DND-41 (cell line): Measurements from ENCODE around the gene PCGF3.

Source experiments
- ATAC-seq: fragments of 200-7000 bp; cut with Tn5 transposase; 3 replicates; pipeline ENCODE4 v1.9.1; 2021; ENCODE audit warnings: low read depth; ENCODE audit not compliant: insufficient read depth
- DNase-seq: peaks from one replicate; pipeline ENCODE4 v3.0.0-alpha.2; 2020
- H2AFZ ChIP-seq: 2 replicates; pipeline ENCODE4 v1.6.0; 2012; ENCODE audit warnings: low read depth, low read length
- H3K27ac ChIP-seq: 2 replicates; pipeline ENCODE4 v1.5.1; 2012; ENCODE audit warnings: low read length, inconsistent platforms
- H3K27me3 ChIP-seq: fragments of 200-600 bp; sonication (generic); 2 replicates; pipeline ENCODE4 v1.6.0; 2012; ENCODE audit warnings: low read length, mild to moderate bottlenecking, inconsistent platforms; ENCODE audit not compliant: insufficient read depth, poor library complexity
- H3K36me3 ChIP-seq: 2 replicates; pipeline ENCODE4 v1.5.1; 2012; ENCODE audit warnings: low read length, inconsistent platforms; ENCODE audit not compliant: insufficient read depth
- H3K4me1 ChIP-seq: 2 replicates; pipeline ENCODE4 v1.5.1; 2012; ENCODE audit warnings: mild to moderate bottlenecking, low read length; ENCODE audit not compliant: insufficient read depth
- H3K4me2 ChIP-seq: 2 replicates; pipeline ENCODE4 v1.6.0; 2012; ENCODE audit warnings: mild to moderate bottlenecking, moderate library complexity, low read length, inconsistent platforms; ENCODE audit not compliant: insufficient read depth
- H3K4me3 ChIP-seq, 2 experiments: fragments of 200-600 bp in 1 of 2; shearing (Covaris generic) in 1 of 2; 2 replicates each; pipeline ENCODE4 v1.5.1; 2012 to 2016; ENCODE audit warnings: inconsistent platforms in 2 of 2, low read length in 2 of 2, mild to moderate bottlenecking in 2 of 2, low read depth in 1 of 2, moderate library complexity in 1 of 2
- H3K79me2 ChIP-seq: 2 replicates; pipeline ENCODE4 v1.6.0; 2012; ENCODE audit warnings: low read length, inconsistent platforms; ENCODE audit not compliant: insufficient read depth
- H3K9ac ChIP-seq: 2 replicates; pipeline ENCODE4 v1.6.0; 2012; ENCODE audit warnings: low read depth, mild to moderate bottlenecking, inconsistent platforms, low read length, moderate library complexity
- H3K9me3 ChIP-seq: 2 replicates; pipeline ENCODE4 v1.5.1; 2012; ENCODE audit warnings: low read length, moderate library complexity, mild to moderate bottlenecking, inconsistent platforms; ENCODE audit not compliant: insufficient read depth, severe bottlenecking
- H4K20me1 ChIP-seq: 2 replicates; pipeline ENCODE4 v1.6.0; 2012; ENCODE audit warnings: low read length; ENCODE audit not compliant: insufficient read depth
- EZH2 ChIP-seq: IDR thresholded peaks from 3 replicates; pipeline ENCODE4 v1.6.1; 2012; ENCODE audit warnings: borderline replicate concordance, low read depth, mild to moderate bottlenecking, moderate library complexity, low read length, inconsistent platforms; ENCODE audit not compliant: severe bottlenecking
- TF ChIP-seq, protein P1 (sequence below): IDR thresholded peaks from 2 replicates; pipeline ENCODE4 v1.5.1; 2012; ENCODE audit warnings: borderline replicate concordance, low read length, moderate library complexity, mild to moderate bottlenecking; ENCODE audit not compliant: poor library complexity, severe bottlenecking; ENCODE audit errors: extremely low read depth

Gene PCGF3

DNA sequence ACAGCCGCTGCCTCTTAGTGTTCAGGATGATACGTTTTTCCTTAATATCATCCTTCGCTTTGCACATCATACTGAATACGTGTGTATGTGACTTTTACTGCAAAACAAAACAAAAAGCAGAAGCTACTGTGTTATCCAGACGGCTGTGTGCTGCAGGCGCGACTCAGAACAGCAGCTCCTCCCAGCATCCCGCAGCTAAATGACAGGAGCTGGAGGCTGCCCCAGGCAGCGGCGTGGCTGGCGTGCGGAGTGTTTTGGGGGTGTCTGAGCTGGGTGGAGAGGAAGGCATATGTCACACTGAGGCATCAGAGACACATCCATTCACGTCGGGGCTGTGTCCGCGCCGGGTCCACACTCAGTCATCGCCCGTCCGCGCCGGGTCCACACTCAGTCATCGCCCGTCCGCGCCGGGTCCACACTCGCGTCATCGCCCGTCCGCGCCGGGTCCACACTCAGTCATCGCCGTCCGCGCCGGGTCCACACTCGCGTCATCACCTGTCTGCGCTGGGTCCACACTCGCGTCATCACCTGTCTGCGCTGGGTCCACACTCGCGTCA, 16.6 kb downstream of the PCGF3 start:
- H3K9me3 ChIP-seq, result no peaks in the 10 kb centered on the region
- peaks cover 38% of the 10 kb centered on the region for H3K36me3 ChIP-seq
- no peak overlapping the region for H3K4me3 ChIP-seq
- peaks cover 93% of the 10 kb centered on the region for H3K79me2 ChIP-seq
- no peak overlapping the region for H3K27ac ChIP-seq
- TF ChIP-seq EZH2, result no peak
- TF ChIP-seq, protein P1, sequence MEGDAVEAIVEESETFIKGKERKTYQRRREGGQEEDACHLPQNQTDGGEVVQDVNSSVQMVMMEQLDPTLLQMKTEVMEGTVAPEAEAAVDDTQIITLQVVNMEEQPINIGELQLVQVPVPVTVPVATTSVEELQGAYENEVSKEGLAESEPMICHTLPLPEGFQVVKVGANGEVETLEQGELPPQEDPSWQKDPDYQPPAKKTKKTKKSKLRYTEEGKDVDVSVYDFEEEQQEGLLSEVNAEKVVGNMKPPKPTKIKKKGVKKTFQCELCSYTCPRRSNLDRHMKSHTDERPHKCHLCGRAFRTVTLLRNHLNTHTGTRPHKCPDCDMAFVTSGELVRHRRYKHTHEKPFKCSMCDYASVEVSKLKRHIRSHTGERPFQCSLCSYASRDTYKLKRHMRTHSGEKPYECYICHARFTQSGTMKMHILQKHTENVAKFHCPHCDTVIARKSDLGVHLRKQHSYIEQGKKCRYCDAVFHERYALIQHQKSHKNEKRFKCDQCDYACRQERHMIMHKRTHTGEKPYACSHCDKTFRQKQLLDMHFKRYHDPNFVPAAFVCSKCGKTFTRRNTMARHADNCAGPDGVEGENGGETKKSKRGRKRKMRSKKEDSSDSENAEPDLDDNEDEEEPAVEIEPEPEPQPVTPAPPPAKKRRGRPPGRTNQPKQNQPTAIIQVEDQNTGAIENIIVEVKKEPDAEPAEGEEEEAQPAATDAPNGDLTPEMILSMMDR, result no peak
- peaks cover 87% of the 10 kb centered on the region for H4K20me1 ChIP-seq
- H2AFZ ChIP-seq, result no peak overlapping the region
- DNase-seq (no peak), ATAC-seq (no peak)
- H3K4me1 ChIP-seq, result no peaks in the 10 kb centered on the region
- H3K27me3 ChIP-seq, result no peaks in the 10 kb centered on the region
- H3K9ac ChIP-seq, result no peak overlapping the region
- H3K4me2 ChIP-seq, result no peak overlapping the region

DNA sequence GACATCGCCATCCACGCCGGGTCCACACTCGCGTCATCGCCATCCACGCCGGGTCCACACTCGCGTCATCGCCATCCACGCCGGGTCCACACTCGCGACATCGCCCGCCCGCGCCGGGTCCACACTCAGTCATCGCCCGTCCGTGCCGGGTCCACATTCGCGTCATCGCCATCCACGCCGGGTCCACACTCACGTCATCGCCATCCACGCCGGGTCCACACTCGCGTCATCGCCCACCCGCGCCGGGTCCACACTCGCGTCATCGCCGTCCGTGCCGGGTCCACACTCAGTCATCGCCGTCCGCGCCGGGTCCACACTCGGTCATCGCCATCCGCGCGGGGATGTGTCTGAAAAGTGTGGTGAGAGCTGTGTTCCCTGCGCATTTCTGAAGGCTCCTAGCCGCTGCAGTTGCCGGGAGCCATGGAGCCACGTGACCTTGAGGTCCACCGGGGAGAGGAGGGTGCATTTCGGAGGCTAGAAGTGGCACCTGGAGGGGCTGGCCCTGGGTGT, 17.3 kb downstream of the PCGF3 start:
- Histone ChIP-seq H3K4me2 (no peak overlapping the region), H3K9ac (no peak overlapping the region), H3K79me2 (peaks cover 93% of the 10 kb centered on the region), H3K36me3 (peaks cover 42% of the 10 kb centered on the region), H3K27me3 (no peaks in the 10 kb centered on the region), H3K27ac (no peak overlapping the region), H3K4me3 (no peak overlapping the region), H2AFZ (no peak overlapping the region), H3K9me3 (no peaks in the 10 kb centered on the region), H3K4me1 (no peaks in the 10 kb centered on the region), H4K20me1 (peaks cover 87% of the 10 kb centered on the region)
- TF ChIP-seq, protein P1, result no peak
- TF ChIP-seq EZH2, result no peak
- DNase-seq (no peak), ATAC-seq (no peak)

DNA sequence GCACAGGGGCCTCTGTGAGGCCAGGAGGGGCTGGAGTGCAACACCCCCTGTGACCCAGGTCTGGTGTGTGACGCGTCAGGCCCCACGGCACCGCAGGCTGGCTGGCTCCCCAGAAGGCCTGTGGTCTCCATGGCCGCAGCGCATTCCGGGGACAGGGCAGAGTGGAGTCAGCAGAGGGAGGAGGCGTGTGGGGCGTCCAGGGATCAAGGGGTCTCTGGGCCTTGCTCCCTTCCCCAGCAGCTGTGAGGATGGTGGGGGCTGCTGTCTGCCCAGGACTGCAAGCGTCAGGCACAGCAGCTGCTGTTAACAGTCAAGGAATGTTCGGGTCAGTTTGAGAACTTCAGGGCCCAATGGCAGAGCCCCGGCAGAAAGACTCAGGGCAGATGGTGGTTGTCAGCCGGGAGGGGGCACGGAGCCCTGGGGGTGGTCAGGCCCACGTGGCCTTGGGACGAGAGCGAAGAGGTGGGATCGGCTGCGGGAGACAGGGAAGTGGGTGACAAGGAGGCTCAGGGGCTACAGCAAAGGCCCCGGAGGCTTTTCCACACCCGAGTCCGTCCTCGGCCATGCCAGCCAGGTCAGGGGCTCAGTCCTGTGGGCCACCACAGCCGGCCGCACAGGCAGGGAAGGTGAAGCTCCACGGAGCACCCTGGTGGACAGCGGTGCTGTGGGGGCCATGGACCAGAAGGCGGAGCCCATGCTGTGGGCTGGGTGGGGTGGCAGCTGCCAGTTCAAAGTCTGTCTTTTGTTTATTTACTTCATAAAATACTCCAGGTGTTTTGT, 18.3 kb downstream of the PCGF3 start:
- no peak overlapping the region for H3K4me2 ChIP-seq
- no peak overlapping the region for H3K27ac ChIP-seq
- no peak overlapping the region for H2AFZ ChIP-seq
- H3K4me1 ChIP-seq, result no peaks in the 10 kb centered on the region
- no peaks in the 10 kb centered on the region for H3K9me3 ChIP-seq
- peaks cover 86% of the 10 kb centered on the region for H4K20me1 ChIP-seq
- H3K79me2 ChIP-seq, result peaks cover 91% of the 10 kb centered on the region
- peaks cover 48% of the 10 kb centered on the region for H3K36me3 ChIP-seq
- DNase-seq, result no peak
- TF ChIP-seq, protein P1, result no peak
- no peak for TF ChIP-seq EZH2
- no peak overlapping the region for H3K9ac ChIP-seq
- no peak overlapping the region for H3K4me3 ChIP-seq
- H3K27me3 ChIP-seq, result no peaks in the 10 kb centered on the region
- no peak for ATAC-seq
